ENCODE data around the gene ADAM12.

Gene ADAM12

GRCh38 chr10:126324826-126325225, 63.5 kb downstream of the ADAM12 start:
- TF ChIP-seq CTCF (IDR thresholded peaks at IDR 0.05; ENCODE audit: control insufficient read depth, extremely low read depth, insufficient read depth): no peak
- no peak overlapping the region for H3K4me3 ChIP-seq (ENCODE audit: low read depth, low read length)
- DNase-seq (ENCODE audit: low read depth): no peak

GRCh38 chr10:126321440-126321839, 66.8 kb downstream of the ADAM12 start:
- DNase-seq (ENCODE audit: low read depth): no peak
- TF ChIP-seq CTCF (IDR thresholded peaks at IDR 0.05; ENCODE audit: control insufficient read depth, extremely low read depth, insufficient read depth): no peak
- H3K4me3 ChIP-seq (ENCODE audit: low read depth, low read length): no peak overlapping the region

GRCh38 chr10:126317751-126318150, 70.5 kb downstream of the ADAM12 start:
- DNase-seq (ENCODE audit: low read depth): no peak
- H3K4me3 ChIP-seq (ENCODE audit: low read depth, low read length): no peak overlapping the region
- TF ChIP-seq CTCF (IDR thresholded peaks at IDR 0.05; ENCODE audit: control insufficient read depth, extremely low read depth, insufficient read depth): no peak

- H3K4me3 ChIP-seq (ENCODE audit: low read depth, low read length): no peak overlapping the region
- TF ChIP-seq CTCF (IDR thresholded peaks at IDR 0.05; ENCODE audit: control insufficient read depth, extremely low read depth, insufficient read depth): no peak
- no peak for DNase-seq (ENCODE audit: low read depth)
These were observed 72.6 kb downstream of the ADAM12 start for GRCh38 chr10:126315494-126316177.

- H3K4me3 ChIP-seq (ENCODE audit: low read depth, low read length): no peak overlapping the region
- DNase-seq (ENCODE audit: low read depth): no peak
- TF ChIP-seq CTCF (IDR thresholded peaks at IDR 0.05; ENCODE audit: control insufficient read depth, extremely low read depth, insufficient read depth): no peak
These were observed 73.3 kb downstream of the ADAM12 start for GRCh38 chr10:126314863-126315493.

- DNase-seq (ENCODE audit: low read depth): no peak
- no peak for TF ChIP-seq CTCF (IDR thresholded peaks at IDR 0.05; ENCODE audit: control insufficient read depth, extremely low read depth, insufficient read depth)
- H3K4me3 ChIP-seq (ENCODE audit: low read depth, low read length): no peak overlapping the region
These were observed 76.1 kb downstream of the ADAM12 start for GRCh38 chr10:126312167-126312566.

All from LNCaP clone FGC (cell line).